AG04449 (cell line): ENCODE results near the gene GALNT14.
"Not testable (repeated sequence)": the region's sequence is repeated elsewhere in the genome, so short reads cannot be mapped to it uniquely, and the experiment has no call there.

Experiments
- CTCF ChIA-PET: fragments of 350-600 bp; formaldehyde crosslinking; extraction: SDS; loops from one replicate; lab custom pipeline; 2021; ENCODE audit warnings: antibody characterized with exemption; lab: Yijun Ruan, JAX
- POLR2A ChIA-PET: fragments of 400-600, 350-600 bp; formaldehyde crosslinking; extraction: SDS; loops from one replicate; lab custom pipeline; 2020; ENCODE audit warnings: antibody characterized with exemption, inconsistent platforms; lab: Yijun Ruan, JAX
- DNase-seq: peaks from one replicate; pipeline ENCODE4 v3.0.0-alpha.2; 2010; ENCODE audit warnings: low read depth, low spot score
- H3K4me3 ChIP-seq: 2 replicates; pipeline ENCODE4 v1.5.1; 2011; ENCODE audit warnings: low read depth, mild to moderate bottlenecking, control low read depth, low read length
- CTCF ChIP-seq: IDR thresholded peaks from one replicate; pipeline ENCODE4 v1.5.1; 2011; ENCODE audit warnings: mild to moderate bottlenecking, moderate library complexity, low read length, control low read depth, inconsistent platforms; ENCODE audit not compliant: insufficient read depth; ENCODE audit errors: missing control alignments

GALNT14 gene

GRCh38 chr2:30914456-30914855 is 223.8 kb downstream of the GALNT14 start:
- no peak for TF ChIP-seq CTCF
- no peak for DNase-seq
- ChIA-PET CTCF (no interaction called here), POLR2A (no interaction called here)
- H3K4me3 ChIP-seq: no peak overlapping the region

- ChIA-PET CTCF (no interaction called here), POLR2A (no interaction called here)
- H3K4me3 ChIP-seq: no peak overlapping the region
- DNase-seq: no peak
- no peak for TF ChIP-seq CTCF
Observed at GRCh38 chr2:30912056-30912455, 226.2 kb downstream of the GALNT14 start.

GRCh38 chr2:30911327-30911726 is 226.9 kb downstream of the GALNT14 start:
- no peak for TF ChIP-seq CTCF
- H3K4me3 ChIP-seq: no peak overlapping the region
- ChIA-PET POLR2A (no interaction called here), CTCF (no interaction called here)
- DNase-seq: no peak

GRCh38 chr2:30910686-30911085 is 227.6 kb downstream of the GALNT14 start:
- no peak for TF ChIP-seq CTCF
- POLR2A ChIA-PET: no interaction called here
- no peak for DNase-seq
- CTCF ChIA-PET: no interaction called here
- no peak overlapping the region for H3K4me3 ChIP-seq

- POLR2A ChIA-PET, DNase-seq, H3K4me3 ChIP-seq, CTCF ChIA-PET: not testable (repeated sequence)
Observed at GRCh38 chr2:30904437-30904836, 233.8 kb downstream of the GALNT14 start.

- ChIA-PET CTCF (no interaction called here), POLR2A (no interaction called here)
- DNase-seq: no peak
- H3K4me3 ChIP-seq: no peak overlapping the region
- TF ChIP-seq CTCF: no peak
Observed at GRCh38 chr2:30903326-30903725, 234.9 kb downstream of the GALNT14 start.

GRCh38 chr2:30900381-30900780 is 237.9 kb downstream of the GALNT14 start:
- ChIA-PET POLR2A (no interaction called here), CTCF (no interaction called here)
- TF ChIP-seq CTCF: no peak
- no peak overlapping the region for H3K4me3 ChIP-seq
- DNase-seq: no peak
